ENCODE measurements around the gene DNAJC5G. TPM values are rescaled to one million over a fixed set of nuclear protein-coding genes. Genes with fewer than 3 reads are reported as not detected.

Gene DNAJC5G
- total RNA-seq, 1 donor from 2014 or later, result not detected

GRCh38 chr2:27307545-27308358 lies 32.5 kb downstream of the DNAJC5G start:
- intact Hi-C loops (cut with DNase I), result no loop called here
- H3K36me3 ChIP-seq, result peaks cover 0 to 26% of the 10 kb centered on the region in 2 donors
- H3K27ac ChIP-seq, result no peak overlapping the region
- H3K9me3 ChIP-seq, result no peaks in the 10 kb centered on the region
- H3K4me3 ChIP-seq, result no peak overlapping the region
- no peak for TF ChIP-seq CTCF (IDR thresholded peaks at IDR 0.05)
- H3K4me1 ChIP-seq, result peaks cover 0 to 19% of the 10 kb centered on the region in 2 donors
- peaks cover 12% of the 10 kb centered on the region for H3K27me3 ChIP-seq
- DNase-seq (ENCODE audit: low spot score in 2 of 2), result no peak

GRCh38 chr2:27308359-27308881 lies 33.2 kb downstream of the DNAJC5G start, which contains the start of gene UCN:
TSS of gene UCN (minus strand) at chr2:27308445. CDS start at chr2:27307895, 550 bp downstream.
- peak in 1 of 2 donors; percentile 66 for DNase-seq (ENCODE audit: low spot score in 2 of 2)
- intact Hi-C loops (cut with DNase I), result no loop called here
- no peak for TF ChIP-seq CTCF (IDR thresholded peaks at IDR 0.05)
- Histone ChIP-seq H3K4me1 (peaks cover 0 to 15% of the 10 kb centered on the region in 2 donors), H3K27ac (no peak within 1 kb of the TSS), H3K36me3 (peaks cover 0 to 27% of the 10 kb centered on the region in 2 donors), H3K4me3 (no peak within 1 kb of the TSS), H3K9me3 (no peaks in the 10 kb centered on the region), H3K27me3 (peaks cover 12% of the 10 kb centered on the region)

- peaks cover 12% of the 10 kb centered on the region for H3K27me3 ChIP-seq
- intact Hi-C loops (cut with DNase I), result no loop called here
- no peaks in the 10 kb centered on the region for H3K9me3 ChIP-seq
- no peak overlapping the region for H3K4me3 ChIP-seq
- no peak for TF ChIP-seq CTCF (IDR thresholded peaks at IDR 0.05)
- no peak overlapping the region for H3K27ac ChIP-seq
- peaks cover 0 to 27% of the 10 kb centered on the region in 2 donors for H3K36me3 ChIP-seq
- DNase-seq (ENCODE audit: low spot score in 2 of 2), result no peak
- H3K4me1 ChIP-seq, result peaks cover 0 to 15% of the 10 kb centered on the region in 2 donors
These were observed 34.4 kb downstream of the DNAJC5G start for GRCh38 chr2:27309651-27310050.

- no peak for DNase-seq (ENCODE audit: low spot score in 2 of 2)
- H3K27ac ChIP-seq, result no peak overlapping the region
- H3K27me3 ChIP-seq, result peaks cover 8% of the 10 kb centered on the region
- peaks cover 0 to 27% of the 10 kb centered on the region in 2 donors for H3K36me3 ChIP-seq
- peaks cover 0 to 10% of the 10 kb centered on the region in 2 donors for H3K4me1 ChIP-seq
- no peaks in the 10 kb centered on the region for H3K9me3 ChIP-seq
- TF ChIP-seq CTCF (IDR thresholded peaks at IDR 0.05), result no peak
- intact Hi-C loops (cut with DNase I), result no loop called here
- H3K4me3 ChIP-seq, result no peak overlapping the region
These were observed 36.9 kb downstream of the DNAJC5G start for GRCh38 chr2:27312152-27312551.

GRCh38 chr2:27313882-27314645 lies 38.8 kb downstream of the DNAJC5G start:
- Histone ChIP-seq H3K4me1 (no peaks in the 10 kb centered on the region), H3K4me3 (no peak overlapping the region), H3K27ac (no peak overlapping the region), H3K36me3 (peaks cover 0 to 27% of the 10 kb centered on the region in 2 donors), H3K27me3 (no peaks in the 10 kb centered on the region), H3K9me3 (no peaks in the 10 kb centered on the region)
- intact Hi-C loops (cut with DNase I), result no loop called here
- DNase-seq (ENCODE audit: low spot score in 2 of 2), result no peak
- no peak for TF ChIP-seq CTCF (IDR thresholded peaks at IDR 0.05)
